Bronchial epithelial cell (primary cell): ENCODE results near the gene SHQ1. TPM values are rescaled to one million over a fixed set of nuclear protein-coding genes. Genes with fewer than 3 reads are reported as not detected.

Experiments used
- DNase-seq: peaks from one replicate; pipeline ENCODE4 v3.0.0-alpha.2; 2010; ENCODE audit warnings: low read depth
- FAIRE-seq: peaks from 2 replicates; lab custom pipeline; 2011; peaks lifted over from hg19 to GRCh38; lab: Jason Lieb, UNC
- H3K27me3 ChIP-seq: 2 replicates; pipeline ENCODE4 v1.5.1; 2011; ENCODE audit warnings: low read length; ENCODE audit not compliant: control insufficient read depth, insufficient read depth
- H3K36me3 ChIP-seq: 2 replicates; pipeline ENCODE4 v1.5.1; 2011; ENCODE audit warnings: low read length; ENCODE audit not compliant: control insufficient read depth, insufficient read depth
- H3K4me3 ChIP-seq: 2 replicates; pipeline ENCODE4 v1.5.1; 2011; ENCODE audit warnings: mild to moderate bottlenecking, low read depth, low read length, control low read depth
- total RNA-seq: library from RNA; depleted of rRNA; stranded (reverse); fragments of >200 nt; gene quantifications from 2 replicates; pipeline ENCODE4 v1.2.1, GENCODE V29; 2014
- TF ChIP-seq, protein P1 (sequence below): IDR thresholded peaks from 2 replicates; pipeline ENCODE4 v1.5.1; 2011; ENCODE audit warnings: mild to moderate bottlenecking, moderate library complexity, low read length, control low read depth, inconsistent platforms; ENCODE audit not compliant: insufficient read depth, severe bottlenecking

The SHQ1 gene
- total RNA-seq, 1 donor from 2014 or later = 17.6 TPM

GRCh38 chr3:72892081-72892775 lies 44.0 kb upstream of the SHQ1 start:
- no peaks in the 10 kb centered on the region for H3K36me3 ChIP-seq
- TF ChIP-seq, protein P1, sequence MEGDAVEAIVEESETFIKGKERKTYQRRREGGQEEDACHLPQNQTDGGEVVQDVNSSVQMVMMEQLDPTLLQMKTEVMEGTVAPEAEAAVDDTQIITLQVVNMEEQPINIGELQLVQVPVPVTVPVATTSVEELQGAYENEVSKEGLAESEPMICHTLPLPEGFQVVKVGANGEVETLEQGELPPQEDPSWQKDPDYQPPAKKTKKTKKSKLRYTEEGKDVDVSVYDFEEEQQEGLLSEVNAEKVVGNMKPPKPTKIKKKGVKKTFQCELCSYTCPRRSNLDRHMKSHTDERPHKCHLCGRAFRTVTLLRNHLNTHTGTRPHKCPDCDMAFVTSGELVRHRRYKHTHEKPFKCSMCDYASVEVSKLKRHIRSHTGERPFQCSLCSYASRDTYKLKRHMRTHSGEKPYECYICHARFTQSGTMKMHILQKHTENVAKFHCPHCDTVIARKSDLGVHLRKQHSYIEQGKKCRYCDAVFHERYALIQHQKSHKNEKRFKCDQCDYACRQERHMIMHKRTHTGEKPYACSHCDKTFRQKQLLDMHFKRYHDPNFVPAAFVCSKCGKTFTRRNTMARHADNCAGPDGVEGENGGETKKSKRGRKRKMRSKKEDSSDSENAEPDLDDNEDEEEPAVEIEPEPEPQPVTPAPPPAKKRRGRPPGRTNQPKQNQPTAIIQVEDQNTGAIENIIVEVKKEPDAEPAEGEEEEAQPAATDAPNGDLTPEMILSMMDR = no peak
- FAIRE-seq (peak; percentile 28), DNase-seq (peak; percentile 90)
- no peaks in the 10 kb centered on the region for H3K27me3 ChIP-seq
- H3K4me3 ChIP-seq = no peak overlapping the region

DNA sequence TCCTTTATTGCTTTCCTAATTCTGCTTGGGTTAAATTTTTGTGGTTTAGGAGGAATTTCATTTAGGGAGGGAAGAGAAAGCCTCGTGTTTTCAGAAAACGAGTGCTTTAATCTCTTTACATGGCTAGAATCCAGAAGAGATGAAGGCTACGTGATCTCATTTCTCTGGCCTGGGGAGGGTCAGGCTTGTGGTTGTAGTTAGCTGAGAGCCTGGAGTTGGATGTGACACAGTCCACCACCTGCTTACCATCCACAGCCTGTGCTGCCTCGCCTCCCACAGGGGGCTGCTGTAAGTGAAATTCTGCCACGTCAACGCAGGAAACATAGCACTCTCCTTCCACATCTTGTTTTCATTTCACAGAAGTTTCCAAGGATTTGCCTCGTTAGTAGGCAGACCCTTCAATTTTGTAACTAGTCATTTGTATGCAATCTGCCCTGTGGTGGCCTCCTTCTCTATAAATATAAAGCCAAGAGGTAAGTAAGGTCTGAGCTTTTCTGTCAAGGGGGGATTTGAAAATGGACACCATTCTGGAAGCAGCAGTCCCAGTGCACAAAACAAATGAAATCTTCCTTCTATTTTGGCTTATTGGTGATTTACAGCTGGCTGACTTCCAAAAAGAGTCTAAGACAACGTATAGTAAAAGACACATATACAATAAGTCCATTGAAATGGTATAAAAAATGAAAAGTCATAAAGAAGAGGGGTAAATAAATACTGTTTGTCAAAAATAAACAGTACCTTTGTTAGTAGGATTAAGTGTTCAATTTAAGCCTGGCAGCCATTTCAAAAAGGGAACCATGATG lies 43.0 kb upstream of the SHQ1 start:
- FAIRE-seq (no peak), DNase-seq (peak; percentile 21)
- no peaks in the 10 kb centered on the region for H3K27me3 ChIP-seq

DNA sequence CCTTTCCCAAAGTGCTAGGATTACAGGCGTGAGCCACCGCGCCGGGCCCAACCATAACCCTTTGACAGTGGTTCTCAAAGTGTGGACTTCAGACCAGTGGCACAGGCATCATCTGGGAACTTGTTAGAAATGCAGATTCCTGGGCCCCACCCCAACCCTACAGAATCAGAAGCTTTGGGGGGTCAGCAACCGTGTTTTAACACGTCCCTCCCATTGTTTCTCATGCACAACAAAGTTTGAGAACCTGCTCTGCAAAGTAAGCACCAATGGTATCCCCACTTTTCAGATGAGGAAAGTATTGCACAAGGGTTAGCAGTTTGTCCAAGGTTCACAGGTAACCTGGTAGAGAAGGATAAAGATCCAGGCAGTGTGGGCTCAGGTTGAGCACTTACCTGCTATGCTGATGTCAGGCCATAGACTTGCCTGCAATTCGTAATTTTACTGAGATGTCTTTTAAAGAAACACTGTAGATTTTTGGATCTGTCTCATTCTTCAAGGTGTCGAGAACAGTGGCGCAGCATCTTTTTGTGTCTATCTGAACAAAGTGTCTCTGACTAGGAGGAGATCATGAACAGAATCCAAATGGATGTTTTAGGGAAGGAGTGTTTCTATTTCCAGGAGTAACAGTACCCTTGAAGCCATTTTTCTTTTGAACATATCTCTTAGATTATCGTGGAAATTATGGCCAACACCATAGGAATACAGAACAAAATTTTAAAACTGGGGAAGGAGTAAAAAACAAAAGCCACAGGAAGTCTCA lies 42.1 kb upstream of the SHQ1 start:
- H3K36me3 ChIP-seq = no peaks in the 10 kb centered on the region
- TF ChIP-seq, protein P1 = no peak
- H3K27me3 ChIP-seq = no peaks in the 10 kb centered on the region
- DNase-seq (no peak), FAIRE-seq (no peak)
- H3K4me3 ChIP-seq = no peak overlapping the region

More for the DNA sequence above, 43.0 kb upstream of the SHQ1 start:
- TF ChIP-seq, protein P1 = no peak
- Histone ChIP-seq H3K36me3 (no peaks in the 10 kb centered on the region), H3K4me3 (no peak overlapping the region)

DNA sequence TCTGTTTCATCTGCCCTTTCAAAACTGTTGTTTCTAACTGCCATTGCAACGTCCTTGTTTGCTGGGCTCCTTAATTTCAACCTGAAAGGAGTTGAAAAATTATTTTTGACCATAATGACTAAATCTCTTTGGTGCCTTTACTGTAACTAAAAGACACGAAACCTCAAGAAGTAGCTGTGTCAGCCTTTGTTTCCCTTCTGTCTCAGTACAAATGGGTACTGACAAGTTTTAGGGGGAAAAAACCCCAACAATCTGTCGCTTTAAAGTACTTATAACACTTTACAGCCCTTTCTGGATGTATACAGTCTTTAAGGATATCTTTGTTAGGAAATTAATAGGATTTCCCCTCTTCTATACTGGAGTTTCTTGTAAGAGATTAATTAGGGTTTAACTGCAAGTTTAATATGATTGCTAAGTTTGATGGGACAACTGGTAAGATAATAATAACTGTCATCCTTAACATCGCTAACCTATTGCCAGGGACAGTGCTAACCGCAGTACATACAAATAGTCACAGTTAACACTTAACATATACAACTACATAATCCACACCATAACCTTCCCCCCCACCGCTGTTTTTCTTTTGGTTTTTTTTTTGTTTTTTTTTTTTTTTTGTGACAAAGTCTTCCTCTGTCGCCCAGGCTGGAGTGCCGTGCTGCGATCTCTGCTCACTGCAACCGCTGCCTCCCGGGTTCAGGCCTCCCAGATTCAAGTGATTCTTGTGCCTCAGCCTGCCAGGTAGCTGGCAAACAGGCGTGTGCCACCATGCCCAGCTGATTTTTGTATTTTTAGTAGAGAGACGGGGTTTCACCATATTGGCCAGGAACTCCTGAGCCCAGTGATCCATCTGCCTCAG lies 41.3 kb upstream of the SHQ1 start:
- TF ChIP-seq, protein P1 = no peak
- Histone ChIP-seq H3K36me3 (no peaks in the 10 kb centered on the region), H3K4me3 (no peak overlapping the region), H3K27me3 (no peaks in the 10 kb centered on the region)
- FAIRE-seq = no peak
- DNase-seq = no peak
